K562 (cell line): ENCODE data around the gene RNF224. TPM values are rescaled to one million over a fixed set of nuclear protein-coding genes. Genes with fewer than 3 reads are reported as not detected.

Source experiments
- ARID1B ChIP-seq: fragments of 450-650 bp; IDR thresholded peaks from 2 replicates; pipeline ENCODE4 v1.6.1; 2016; ENCODE audit warnings: antibody characterized with exemption, mild to moderate bottlenecking, inconsistent platforms
- ARNT ChIP-seq, 2 experiments: fragments of 450-650 bp; IDR thresholded peaks; 2 replicates each; pipeline ENCODE4 v1.6.1; 2016; ENCODE audit warnings: mild to moderate bottlenecking in 1 of 2
- ATF1 ChIP-seq, 2 experiments: fragments of 450-650 bp in 1 of 2; IDR thresholded peaks; 2 replicates each; pipeline ENCODE4 v1.6.1; 2016; ENCODE audit warnings: missing compliant biosample characterization in 1 of 2, missing genetic modification characterization in 1 of 2
- BHLHE40 ChIP-seq: IDR thresholded peaks from 2 replicates; pipeline ENCODE4 v1.6.1; 2011; ENCODE audit warnings: low read length, improper control_type of control experiment
- CCAR2 ChIP-seq: fragments of 200-400 bp; formaldehyde crosslinking; IDR thresholded peaks from 2 replicates; pipeline ENCODE4 v1.6.1; 2017; ENCODE audit warnings: mild to moderate bottlenecking, low read depth, low read length
- CHCHD3 ChIP-seq: fragments of 250-450 bp; sonication (Bioruptor Pico); IDR thresholded peaks from 2 replicates; pipeline ENCODE4 v2.1.2; 2022; ENCODE audit warnings: mild to moderate bottlenecking
- CTCFL ChIP-seq: IDR thresholded peaks from 2 replicates; pipeline ENCODE4 v1.6.1; 2011; ENCODE audit warnings: borderline replicate concordance, low read depth, mild to moderate bottlenecking, moderate library complexity, low read length; ENCODE audit not compliant: insufficient read depth, poor library complexity, severe bottlenecking
- E2F3 ChIP-seq: fragments of 250-450 bp; sonication (Bioruptor Pico); IDR thresholded peaks from 2 replicates; pipeline ENCODE4 v1.4.0; 2020; ENCODE audit warnings: mild to moderate bottlenecking
- E2F4 ChIP-seq: sonication (generic); formaldehyde crosslinking; IDR thresholded peaks from 2 replicates; pipeline ENCODE4 v1.8.0; 2022; ENCODE audit warnings: mild to moderate bottlenecking, low read depth, missing genetic modification reagents
- FOXJ2 ChIP-seq: fragments of 200-800 bp; sonication (Bioruptor generic); IDR thresholded peaks from 2 replicates; pipeline ENCODE4 v1.6.1; 2016; ENCODE audit warnings: missing genetic modification characterization, missing compliant biosample characterization
- GABPA ChIP-seq: fragments of 200-800 bp; sonication (Bioruptor generic); conservative IDR thresholded peaks from 2 replicates; pipeline ENCODE4 v1.6.1; 2016; ENCODE audit warnings: low read depth, missing genetic modification characterization, missing compliant biosample characterization
- GATAD2A ChIP-seq: fragments of 450-650 bp; IDR thresholded peaks from 2 replicates; pipeline ENCODE4 v1.6.1; 2017
- HDAC2 ChIP-seq: fragments of 450-650 bp; IDR thresholded peaks from 2 replicates; pipeline ENCODE4 v1.6.1; 2016; ENCODE audit warnings: mild to moderate bottlenecking
- HNRNPH1 ChIP-seq: fragments of 200-400 bp; formaldehyde crosslinking; optimal IDR thresholded peaks from 2 replicates; pipeline ENCODE3; 2017; ENCODE audit warnings: low read depth, mild to moderate bottlenecking, low read length, moderate library complexity
- KAT2B ChIP-seq: IDR thresholded peaks from one replicate; pipeline ENCODE4 v1.6.1; 2012; ENCODE audit warnings: low read depth, mild to moderate bottlenecking, control low read depth, inconsistent platforms, low read length, moderate library complexity
- LCOR ChIP-seq: sonication (generic); formaldehyde crosslinking; IDR thresholded peaks from 2 replicates; pipeline ENCODE4 v1.8.0; 2022; ENCODE audit warnings: mild to moderate bottlenecking, missing genetic modification reagents
- MCM2 ChIP-seq: fragments of 450-650 bp; IDR thresholded peaks from 2 replicates; pipeline ENCODE4 v1.6.1; 2017; ENCODE audit warnings: low read depth, mild to moderate bottlenecking
- NFIX ChIP-seq: fragments of 250-450 bp; sonication (Bioruptor Pico); IDR thresholded peaks from 2 replicates; pipeline ENCODE4 v1.4.0; 2020; ENCODE audit warnings: low read depth, mild to moderate bottlenecking, moderate library complexity
- NUFIP1 ChIP-seq: fragments of 450-650 bp; IDR thresholded peaks from 2 replicates; pipeline ENCODE4 v1.6.1; 2018; ENCODE audit not compliant: partially characterized antibody
- SIN3A ChIP-seq, 2 experiments: fragments of 150-350 bp in 1 of 2; IDR thresholded peaks; 2 replicates each; pipeline ENCODE4 v1.6.1; 2011 to 2016; ENCODE audit warnings: borderline replicate concordance in 2 of 2, low read depth in 2 of 2, low read length in 2 of 2, mild to moderate bottlenecking in 2 of 2, moderate library complexity in 2 of 2; ENCODE audit not compliant: control insufficient read depth in 1 of 2
- TFE3 ChIP-seq: fragments of 450-650 bp; formaldehyde crosslinking; IDR thresholded peaks from 2 replicates; pipeline ENCODE4 v1.4.0; 2020; ENCODE audit warnings: mild to moderate bottlenecking, mixed read lengths
- ZKSCAN1 ChIP-seq: fragments of 150-350 bp; IDR thresholded peaks from 2 replicates; pipeline ENCODE4 v1.6.1; 2016; ENCODE audit warnings: low read depth, low read length
- ZNF184 ChIP-seq: sonication (generic); formaldehyde crosslinking; IDR thresholded peaks from 2 replicates; pipeline ENCODE4 v1.5.0; 2020; ENCODE audit warnings: missing genetic modification reagents
- ZNF212 ChIP-seq: fragments of 450-650 bp; formaldehyde crosslinking; IDR thresholded peaks from 2 replicates; pipeline ENCODE4 v1.4.0; 2020; ENCODE audit warnings: mild to moderate bottlenecking
- ZNF347 ChIP-seq: fragments of 450-650 bp; formaldehyde crosslinking; IDR thresholded peaks from 2 replicates; pipeline ENCODE4 v1.4.0; 2020; ENCODE audit warnings: low read depth, mild to moderate bottlenecking, moderate library complexity
- polyA plus RNA-seq, 8 experiments: library from polyadenylated mRNA; depleted of rRNA in 4 of 8; stranded (reverse) in 5 of 8; unstranded in 3 of 8; fragments of >200 nt; fragmentation: Nextera tagmentation in 2 of 8; fragmentation: Illumina TruSeq in 1 of 8; extraction: Ambion mirVana in 2 of 8; extraction: Trizol in 1 of 8; gene quantifications; 2 replicates each; pipeline versions ENCODE4 v1.2.1 to v1.2.3, GENCODE V29; 2011 to 2014; ENCODE audit warnings: inconsistent platforms in 1 of 8, missing spikeins in 1 of 8
- total RNA-seq, 7 experiments: library from RNA; depleted of rRNA in 6 of 7; stranded (reverse); fragments of >200 nt in 6 of 7; fragmentation: Illumina TruSeq in 2 of 7; extraction: Trizol in 2 of 7; gene quantifications; 2 replicates each; pipeline versions ENCODE4 v1.2.1 to v1.2.3, GENCODE V29; 2011 to 2021; ENCODE audit warnings: low replicate concordance in 1 of 7

Gene RNF224
- total and polyA plus RNA-seq, 9 of the 15 experiments (the other 6 are each of a cell fraction or from before 2014, with no cell fraction given): not detected

- TF ChIP-seq TFE3 (CRISPR knock-in tag) (no peak), GABPA (tag) (peak; percentile 99), CCAR2 (no peak), ZNF212 (CRISPR knock-in tag) (no peak), ARID1B (no peak), GATAD2A (no peak), BHLHE40 (0 out of 2 replicates have a peak, but pooled peaks have one; percentile 10), NUFIP1 (no peak), E2F4 (CRISPR knock-in tag) (no peak), CHCHD3 (CRISPR knock-in tag) (no peak), E2F3 (CRISPR knock-in tag) (peak; percentile 86), KAT2B (no peak), HDAC2 (peak; percentile 65; the same call in 1 of the 2 replicates), HNRNPH1 (no peak), ZNF184 (CRISPR knock-in tag) (no peak), SIN3A (IDR thresholded peaks at IDR 0.05; ENCODE audit: borderline replicate concordance in 2 of 2, control insufficient read depth in 1 of 2, low read depth in 2 of 2, low read length in 2 of 2) (peak; percentile 94 to 95), LCOR (no peak), ZNF347 (CRISPR knock-in tag) (no peak), NFIX (CRISPR knock-in tag) (no peak), MCM2 (no peak), ATF1 (CRISPR knock-in tag; IDR thresholded peaks at IDR 0.05) (peak; percentile 94), ATF1 (tag; IDR thresholded peaks at IDR 0.05) (peak; percentile 98), CTCFL (no peak), FOXJ2 (tag) (no peak), ZKSCAN1 (0 out of 2 replicates have a peak, but pooled peaks have one; percentile 34), ARNT (IDR thresholded peaks at IDR 0.05) (no peak)
Measured at GRCh38 chr9:137205126-137206069, 21.9 kb upstream of the RNF224 start, which contains the start of the genes NDOR1 and TMEM203 (continued).
